ENCODE results near the gene LRRC75A. TPM values are rescaled to one million over a fixed set of nuclear protein-coding genes. Genes with fewer than 3 reads are reported as not detected.

The LRRC75A gene
- total and polyA plus RNA-seq, 2 of the 13 experiments (the other 11 are each of a cell fraction or from before 2014, with no cell fraction given): 0.03 TPM; not detected in 1

DNA sequence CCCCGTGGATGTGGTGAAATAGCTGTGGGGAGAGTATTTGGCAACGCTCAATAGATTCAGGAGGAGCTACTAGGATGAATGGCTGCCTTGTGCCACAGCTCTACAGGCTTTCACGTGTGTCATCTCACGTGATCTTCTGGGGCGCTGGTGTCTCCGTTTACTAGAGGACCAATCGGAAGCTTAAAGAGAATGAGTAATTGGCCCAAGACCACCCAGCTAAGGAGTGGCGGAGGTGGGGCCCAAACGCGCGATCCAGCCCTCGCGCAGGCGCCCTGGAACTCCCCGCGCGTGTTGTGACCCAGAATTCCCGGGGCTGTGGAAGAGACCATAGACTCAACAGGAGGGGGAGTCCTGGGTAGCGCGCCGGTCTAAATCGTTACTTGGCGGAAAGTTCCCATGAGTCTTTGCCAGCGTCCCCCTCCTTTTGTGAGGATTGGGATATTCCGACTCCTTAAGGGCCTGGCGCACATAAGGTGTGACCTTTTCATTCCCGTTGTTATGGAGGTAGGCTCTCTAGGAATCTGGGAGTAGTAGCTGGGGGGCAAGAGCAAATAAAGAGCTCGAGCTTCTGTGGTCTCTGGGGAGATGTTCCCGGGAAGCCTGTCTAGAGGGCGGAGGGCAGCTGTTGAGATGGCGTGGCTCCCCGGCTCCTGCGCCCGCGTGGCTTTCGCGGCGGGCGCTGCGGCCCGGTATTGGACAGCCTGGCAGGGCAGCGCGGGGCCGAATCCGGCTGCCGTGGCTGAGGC is 53.3 kb downstream of the LRRC75A start (continued):
- TF ChIP-seq ZNF512 (CRISPR knock-in tag; IDR thresholded peaks at IDR 0.05) (no peak), IRF2 (CRISPR knock-in tag; IDR thresholded peaks at IDR 0.05) (peak; percentile 89; the same call in 1 of the 2 replicates), ZNF510 (CRISPR knock-in tag; IDR thresholded peaks at IDR 0.05; ENCODE audit: low read depth) (no peak), ZBTB42 (CRISPR knock-in tag; IDR thresholded peaks at IDR 0.05) (no peak), USF2 (IDR thresholded peaks at IDR 0.05; ENCODE audit: low read depth, low read length) (peak; percentile 91), USF2 (CRISPR knock-in tag; IDR thresholded peaks at IDR 0.05; ENCODE audit: borderline replicate concordance) (peak; percentile 91; the same call in 1 of the 2 replicates), PHF8 (CRISPR knock-in tag; IDR thresholded peaks at IDR 0.05) (peak; percentile 78), ZNF367 (CRISPR knock-in tag; IDR thresholded peaks at IDR 0.05; ENCODE audit: borderline replicate concordance) (no peak), KMT2A (CRISPR knock-in tag; IDR thresholded peaks at IDR 0.05) (no peak), GTF3A (CRISPR knock-in tag; conservative IDR thresholded peaks at IDR 0.05) (0 out of 2 replicates have a peak, but pooled peaks have one; percentile 12), ZNF800 (CRISPR knock-in tag; IDR thresholded peaks at IDR 0.05) (no peak), HOXA7 (CRISPR knock-in tag; IDR thresholded peaks at IDR 0.05) (no peak), ZKSCAN1 (IDR thresholded peaks at IDR 0.05; ENCODE audit: low read length) (no peak), CHCHD3 (CRISPR knock-in tag; IDR thresholded peaks at IDR 0.05) (peak; percentile 35; the same call in 1 of the 2 replicates), ARNTL (CRISPR knock-in tag; IDR thresholded peaks at IDR 0.05) (peak; percentile 99), KLF11 (CRISPR knock-in tag; IDR thresholded peaks at IDR 0.05) (peak; percentile 69; the same call in 1 of the 2 replicates), ZNF724P (CRISPR knock-in tag; IDR thresholded peaks at IDR 0.05; ENCODE audit: borderline replicate concordance) (0 out of 2 replicates have a peak, but pooled peaks have one; percentile 51)
- TF ChIP-seq, protein P1, sequence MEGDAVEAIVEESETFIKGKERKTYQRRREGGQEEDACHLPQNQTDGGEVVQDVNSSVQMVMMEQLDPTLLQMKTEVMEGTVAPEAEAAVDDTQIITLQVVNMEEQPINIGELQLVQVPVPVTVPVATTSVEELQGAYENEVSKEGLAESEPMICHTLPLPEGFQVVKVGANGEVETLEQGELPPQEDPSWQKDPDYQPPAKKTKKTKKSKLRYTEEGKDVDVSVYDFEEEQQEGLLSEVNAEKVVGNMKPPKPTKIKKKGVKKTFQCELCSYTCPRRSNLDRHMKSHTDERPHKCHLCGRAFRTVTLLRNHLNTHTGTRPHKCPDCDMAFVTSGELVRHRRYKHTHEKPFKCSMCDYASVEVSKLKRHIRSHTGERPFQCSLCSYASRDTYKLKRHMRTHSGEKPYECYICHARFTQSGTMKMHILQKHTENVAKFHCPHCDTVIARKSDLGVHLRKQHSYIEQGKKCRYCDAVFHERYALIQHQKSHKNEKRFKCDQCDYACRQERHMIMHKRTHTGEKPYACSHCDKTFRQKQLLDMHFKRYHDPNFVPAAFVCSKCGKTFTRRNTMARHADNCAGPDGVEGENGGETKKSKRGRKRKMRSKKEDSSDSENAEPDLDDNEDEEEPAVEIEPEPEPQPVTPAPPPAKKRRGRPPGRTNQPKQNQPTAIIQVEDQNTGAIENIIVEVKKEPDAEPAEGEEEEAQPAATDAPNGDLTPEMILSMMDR (CRISPR knock-in tag; IDR thresholded peaks at IDR 0.05): no peak
- TF ChIP-seq, protein P2, sequence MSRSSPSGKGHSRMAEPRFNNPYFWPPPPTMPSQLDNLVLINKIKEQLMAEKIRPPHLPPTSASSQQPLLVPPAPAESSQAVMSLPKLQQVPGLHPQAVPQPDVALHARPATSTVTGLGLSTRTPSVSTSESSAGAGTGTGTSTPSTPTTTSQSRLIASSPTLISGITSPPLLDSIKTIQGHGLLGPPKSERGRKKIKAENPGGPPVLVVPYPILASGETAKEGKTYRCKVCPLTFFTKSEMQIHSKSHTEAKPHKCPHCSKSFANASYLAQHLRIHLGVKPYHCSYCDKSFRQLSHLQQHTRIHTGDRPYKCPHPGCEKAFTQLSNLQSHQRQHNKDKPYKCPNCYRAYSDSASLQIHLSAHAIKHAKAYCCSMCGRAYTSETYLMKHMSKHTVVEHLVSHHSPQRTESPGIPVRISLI (CRISPR knock-in tag; IDR thresholded peaks at IDR 0.05; ENCODE audit: borderline replicate concordance): no peak
- TF ChIP-seq, protein P3, sequence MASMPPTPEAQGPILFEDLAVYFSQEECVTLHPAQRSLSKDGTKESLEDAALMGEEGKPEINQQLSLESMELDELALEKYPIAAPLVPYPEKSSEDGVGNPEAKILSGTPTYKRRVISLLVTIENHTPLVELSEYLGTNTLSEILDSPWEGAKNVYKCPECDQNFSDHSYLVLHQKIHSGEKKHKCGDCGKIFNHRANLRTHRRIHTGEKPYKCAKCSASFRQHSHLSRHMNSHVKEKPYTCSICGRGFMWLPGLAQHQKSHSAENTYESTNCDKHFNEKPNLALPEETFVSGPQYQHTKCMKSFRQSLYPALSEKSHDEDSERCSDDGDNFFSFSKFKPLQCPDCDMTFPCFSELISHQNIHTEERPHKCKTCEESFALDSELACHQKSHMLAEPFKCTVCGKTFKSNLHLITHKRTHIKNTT (CRISPR knock-in tag; IDR thresholded peaks at IDR 0.05): no peak
